ENCODE results near the gene FUT7. TPM values are rescaled to one million over a fixed set of nuclear protein-coding genes. Genes with fewer than 3 reads are reported as not detected.

Gene FUT7
- total RNA-seq, 4 donors from 2014 or later, result 0.32 to 0.83 TPM; not detected in 2

DNA sequence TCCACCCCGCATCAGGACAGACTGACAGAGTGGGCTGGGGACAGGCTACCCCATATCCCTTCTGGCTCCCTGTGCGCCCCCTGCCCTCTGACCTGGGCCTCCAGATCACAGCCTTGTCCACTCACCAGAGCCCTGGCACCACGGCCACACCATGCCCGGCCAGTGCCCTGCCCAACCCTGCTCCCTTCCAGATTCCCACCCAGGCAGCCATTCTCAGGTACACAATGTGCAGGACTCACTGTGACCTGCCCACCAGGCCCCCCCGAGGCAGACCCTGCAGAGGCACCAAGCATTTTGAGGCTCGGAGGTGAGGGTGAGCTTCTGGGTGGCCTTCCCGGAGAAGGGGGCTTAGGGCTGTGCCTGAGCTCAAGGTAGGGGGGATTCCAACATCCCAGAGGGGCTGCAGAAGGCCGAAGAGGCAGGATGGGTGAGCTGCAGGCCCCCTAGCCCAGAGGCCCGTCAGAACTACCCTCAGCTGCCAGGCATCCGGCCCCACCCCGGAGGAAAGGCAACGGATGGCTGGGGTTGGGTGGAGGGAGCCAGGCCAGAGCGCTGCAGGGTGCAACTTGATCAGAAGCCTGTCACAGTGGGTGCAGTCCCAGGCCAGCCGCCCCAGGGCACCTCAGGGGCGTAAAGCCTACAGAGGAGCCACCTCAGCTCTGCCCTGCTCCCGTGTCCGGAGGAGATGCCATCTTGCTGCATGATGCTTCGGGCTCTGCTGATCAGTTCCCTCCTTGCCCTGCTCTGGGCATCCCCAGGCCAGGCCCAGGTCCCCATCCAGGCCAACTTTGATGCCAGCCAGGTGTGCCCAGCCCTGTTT, 49.4 kb downstream of the FUT7 start, which contains the start of gene LCNL1:
LCNL1 (plus strand) TSS at position 762 of the 820 bp plus-strand sequence. CDS start 594 bp downstream, outside the sequence.
- Histone ChIP-seq H3K4me3 (no peak within 1 kb of the TSS), H3K36me3 (no peaks in the 10 kb centered on the region), H3K4me1 (peaks cover 30 to 42% (median 36%) of the 10 kb centered on the region in 4 donors), H3K27ac (replicated peaks in 1 of 4) (peak within 1 kb of the TSS in 2 of 4 donors; percentile 28 to 65), H3K9me3 (no peaks in the 10 kb centered on the region), H3K27me3 (peaks cover 0 to 81% (median 17%) of the 10 kb centered on the region in 4 donors)
- 93% methylated on average over 10 of the region's 18 CpGs for WGBS
- no peak for DNase-seq (ENCODE audit: extremely low spot score)
- intact Hi-C loops (cut with DNase I), result no loop called here
- no peak for TF ChIP-seq EP300 (IDR thresholded peaks at IDR 0.05)
- TF ChIP-seq, protein P1, sequence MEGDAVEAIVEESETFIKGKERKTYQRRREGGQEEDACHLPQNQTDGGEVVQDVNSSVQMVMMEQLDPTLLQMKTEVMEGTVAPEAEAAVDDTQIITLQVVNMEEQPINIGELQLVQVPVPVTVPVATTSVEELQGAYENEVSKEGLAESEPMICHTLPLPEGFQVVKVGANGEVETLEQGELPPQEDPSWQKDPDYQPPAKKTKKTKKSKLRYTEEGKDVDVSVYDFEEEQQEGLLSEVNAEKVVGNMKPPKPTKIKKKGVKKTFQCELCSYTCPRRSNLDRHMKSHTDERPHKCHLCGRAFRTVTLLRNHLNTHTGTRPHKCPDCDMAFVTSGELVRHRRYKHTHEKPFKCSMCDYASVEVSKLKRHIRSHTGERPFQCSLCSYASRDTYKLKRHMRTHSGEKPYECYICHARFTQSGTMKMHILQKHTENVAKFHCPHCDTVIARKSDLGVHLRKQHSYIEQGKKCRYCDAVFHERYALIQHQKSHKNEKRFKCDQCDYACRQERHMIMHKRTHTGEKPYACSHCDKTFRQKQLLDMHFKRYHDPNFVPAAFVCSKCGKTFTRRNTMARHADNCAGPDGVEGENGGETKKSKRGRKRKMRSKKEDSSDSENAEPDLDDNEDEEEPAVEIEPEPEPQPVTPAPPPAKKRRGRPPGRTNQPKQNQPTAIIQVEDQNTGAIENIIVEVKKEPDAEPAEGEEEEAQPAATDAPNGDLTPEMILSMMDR (IDR thresholded peaks at IDR 0.05), result no peak
- TF ChIP-seq POLR2A (IDR thresholded peaks at IDR 0.05; ENCODE audit: low read depth), result no peak
- TF ChIP-seq POLR2AphosphoS5 (IDR thresholded peaks at IDR 0.05), result no peak

DNA sequence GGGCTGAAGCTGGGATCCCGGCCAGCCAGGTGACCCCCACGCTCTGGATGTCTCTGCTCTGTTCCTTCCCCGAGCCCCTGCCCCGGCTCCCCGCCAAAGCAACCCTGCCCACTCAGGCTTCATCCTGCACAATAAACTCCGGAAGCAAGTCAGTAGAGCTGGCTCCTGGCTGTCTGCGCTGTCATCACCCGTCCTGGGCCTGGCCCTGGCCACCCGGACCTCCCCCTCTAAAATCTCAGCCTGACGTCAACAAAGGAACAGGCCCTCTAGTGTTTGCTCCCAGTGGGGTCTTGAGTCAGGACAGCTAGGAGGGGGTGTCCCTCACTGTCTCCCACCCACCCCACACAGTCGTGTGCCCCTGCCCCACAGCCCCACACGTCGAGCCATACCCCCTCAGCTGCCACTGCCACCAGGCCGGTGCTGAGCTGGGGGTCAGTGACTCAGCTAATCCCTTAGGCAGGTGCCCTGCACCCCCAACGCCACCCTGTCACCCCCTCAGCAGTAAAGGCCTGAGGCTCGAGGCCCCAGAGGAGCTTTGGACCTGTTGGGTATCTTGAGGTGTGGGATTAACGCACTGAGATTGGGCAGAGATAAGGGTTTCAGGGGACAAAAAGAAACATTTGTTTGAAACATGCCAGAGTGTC, 50.2 kb downstream of the FUT7 start:
- Histone ChIP-seq H3K4me1 (peaks cover 35 to 49% (median 43%) of the 10 kb centered on the region in 4 donors), H3K27ac (replicated peaks in 1 of 4) (peak overlapping the region in 2 of 4 donors; percentile 49 to 65), H3K36me3 (no peaks in the 10 kb centered on the region), H3K27me3 (peaks cover 0 to 73% (median 17%) of the 10 kb centered on the region in 4 donors), H3K9me3 (no peaks in the 10 kb centered on the region), H3K4me3 (no peak overlapping the region)
- WGBS, result 61% methylated on average over 13 of the region's 17 CpGs
- intact Hi-C loops (cut with DNase I), result no loop called here
- TF ChIP-seq POLR2A (IDR thresholded peaks at IDR 0.05; ENCODE audit: low read depth) (no peak), POLR2AphosphoS5 (IDR thresholded peaks at IDR 0.05) (no peak)
- TF ChIP-seq, protein P1 (IDR thresholded peaks at IDR 0.05), result no peak
- no peak for DNase-seq (ENCODE audit: extremely low spot score)

DNA sequence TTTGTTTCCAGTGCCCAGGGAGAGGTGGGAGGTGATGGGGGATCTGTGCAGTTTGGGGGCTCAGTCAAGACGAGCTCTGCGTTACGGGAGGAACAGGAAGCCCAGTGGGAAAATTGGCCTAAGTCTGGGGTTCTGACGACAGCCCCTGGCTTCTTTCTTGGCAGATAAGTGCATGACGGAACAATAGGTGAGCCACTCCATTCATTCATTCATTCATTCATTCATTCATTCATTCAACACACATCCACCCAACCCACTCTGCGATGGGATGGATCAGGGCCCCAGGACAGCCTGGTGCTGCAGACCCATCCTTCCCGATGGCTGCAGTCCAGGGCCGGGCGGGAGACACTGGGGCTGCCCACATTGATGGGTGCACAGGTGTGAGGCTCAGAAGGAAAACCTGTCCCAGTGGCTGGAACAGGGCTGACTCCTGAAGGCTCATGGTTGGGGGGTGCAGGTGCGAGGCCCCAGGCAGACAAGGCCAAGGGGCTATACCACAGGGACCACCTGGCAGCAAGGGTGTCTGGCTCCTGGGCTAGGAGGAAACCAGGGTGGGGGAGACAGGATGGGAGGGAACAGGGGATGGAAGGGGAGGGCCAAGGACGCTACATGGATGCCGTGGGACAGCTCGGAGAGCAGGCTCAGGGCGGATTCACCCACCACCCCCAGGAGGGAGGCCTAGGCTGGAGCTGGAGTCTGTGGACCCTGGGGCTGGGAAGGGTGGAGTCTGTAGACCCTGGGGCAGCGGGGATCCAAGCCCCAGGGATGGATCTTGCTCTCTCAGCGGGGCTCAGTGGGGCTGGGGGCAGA, 51.0 kb downstream of the FUT7 start:
- no peaks in the 10 kb centered on the region for H3K36me3 ChIP-seq
- DNase-seq (ENCODE audit: extremely low spot score), result no peak
- no peak overlapping the region for H3K4me3 ChIP-seq
- intact Hi-C loops (cut with DNase I), result no loop called here
- peaks cover 40 to 57% (median 52%) of the 10 kb centered on the region in 4 donors for H3K4me1 ChIP-seq
- peak overlapping the region in 2 of 4 donors; percentile 49 to 65 for H3K27ac ChIP-seq (replicated peaks in 1 of 4)
- no peaks in the 10 kb centered on the region for H3K9me3 ChIP-seq
- WGBS, result 90% methylated on average over 13 of the region's 16 CpGs
- TF ChIP-seq, protein P1 (IDR thresholded peaks at IDR 0.05), result no peak
- H3K27me3 ChIP-seq, result peaks cover 0 to 65% (median 13%) of the 10 kb centered on the region in 4 donors

Other genes starting within 250 kb of the FUT7 start
- gene TMEM141, start 240.7 kb downstream of the FUT7 start, total RNA-seq, result 10 to 100 TPM; 27.9 to 48.7 (median 31.5) TPM
- gene CCDC183, start 235.8 kb downstream of the FUT7 start, total RNA-seq, result 1 to 10 TPM in 2 of 4 donors, under 1 TPM in 2; 0.33 to 2.5 (median 1.4) TPM
- 100 to 1,000 TPM in 1 of 4 donors, 10 to 100 TPM in 3; 56.3 to 110 (median 83.0) TPM for gene RABL6, start 224.1 kb downstream of the FUT7 start, total RNA-seq
- 10 to 100 TPM in 3 of 4 donors, 1 to 10 TPM in 1; 3.3 to 14.0 (median 11.4) TPM for gene AJM1, start 189.6 kb downstream of the FUT7 start, total RNA-seq
- gene PHPT1, start 182.7 kb downstream of the FUT7 start, total RNA-seq, result 10 to 100 TPM; 43.4 to 84.1 (median 53.9) TPM
- 1 to 10 TPM; 1.7 to 4.7 (median 2.1) TPM for gene MAMDC4, start 179.7 kb downstream of the FUT7 start, total RNA-seq
- 100 to 1,000 TPM; 233 to 283 (median 247) TPM for gene EDF1, start 165.8 kb downstream of the FUT7 start, total RNA-seq
- 10 to 100 TPM in 2 of 4 donors, 1 to 10 TPM in 2; 6.6 to 15.5 (median 12.4) TPM for gene TRAF2, start 145.6 kb downstream of the FUT7 start, total RNA-seq
- 100 to 1,000 TPM; 238 to 303 (median 267) TPM for gene FBXW5, start 87.3 kb downstream of the FUT7 start, total RNA-seq
- gene C8G, start 86.8 kb downstream of the FUT7 start, total RNA-seq, result not detected
- gene LCN12, start 79.8 kb downstream of the FUT7 start, total RNA-seq, result not detected
- 10 to 100 TPM; 10.4 to 77.9 (median 51.6) TPM for gene PTGDS, start 54.6 kb downstream of the FUT7 start, total RNA-seq
- under 1 TPM in 3 of 4 donors, not detected in 1; 0.11 to 0.42 (median 0.39) TPM for gene LCNL1, start 49.1 kb downstream of the FUT7 start, total RNA-seq
- gene PAXX, start 39.7 kb downstream of the FUT7 start, total RNA-seq, result 10 to 100 TPM; 28.8 to 39.9 (median 37.8) TPM
- 1 to 10 TPM in 2 of 4 donors, not detected in 2; 1.4 to 2.5 TPM for gene CLIC3, start 35.5 kb downstream of the FUT7 start, total RNA-seq
- gene ABCA2, start 3.9 kb downstream of the FUT7 start, total RNA-seq, result 10 to 100 TPM; 17.4 to 30.9 (median 21.6) TPM
- gene NPDC1, start 14.1 kb upstream of the FUT7 start, total RNA-seq, result 100 to 1,000 TPM in 2 of 4 donors, 10 to 100 TPM in 2; 45.3 to 119 (median 91.5) TPM
- gene ENTPD2, start 22.0 kb upstream of the FUT7 start, total RNA-seq, result 1 to 10 TPM in 2 of 4 donors, under 1 TPM in 2; 0.42 to 1.2 (median 1.0) TPM
- gene SAPCD2, start 38.5 kb upstream of the FUT7 start, total RNA-seq, result under 1 TPM in 3 of 4 donors, not detected in 1; 0.17 to 0.40 (median 0.26) TPM
- gene UAP1L1, start 45.4 kb upstream of the FUT7 start, total RNA-seq, result 1 to 10 TPM; 3.6 to 5.8 (median 5.0) TPM
- 10 to 100 TPM; 22.4 to 36.6 (median 27.0) TPM for gene MAN1B1, start 54.9 kb upstream of the FUT7 start, total RNA-seq
- gene DPP7, start 82.6 kb upstream of the FUT7 start, total RNA-seq, result 100 to 1,000 TPM in 2 of 4 donors, 10 to 100 TPM in 2; 90.1 to 121 (median 104) TPM
- under 1 TPM in 3 of 4 donors, not detected in 1; 0.11 to 0.50 (median 0.19) TPM for gene GRIN1, start 107.1 kb upstream of the FUT7 start, total RNA-seq
- not detected for gene LRRC26, start 138.0 kb upstream of the FUT7 start, total RNA-seq
- not detected for gene TMEM210, start 140.0 kb upstream of the FUT7 start, total RNA-seq
- 10 to 100 TPM; 18.7 to 28.7 (median 25.1) TPM for gene ANAPC2, start 156.5 kb upstream of the FUT7 start, total RNA-seq
- gene SSNA1, start 156.6 kb upstream of the FUT7 start, total RNA-seq, result 10 to 100 TPM; 58.2 to 99.5 (median 76.7) TPM
- 10 to 100 TPM in 1 of 4 donors, 1 to 10 TPM in 3; 4.1 to 12.6 (median 7.7) TPM for gene TPRN, start 168.7 kb upstream of the FUT7 start, total RNA-seq
- gene TMEM203, start 173.6 kb upstream of the FUT7 start, total RNA-seq, result 10 to 100 TPM; 28.8 to 45.8 (median 34.8) TPM
- gene NDOR1, start 173.6 kb upstream of the FUT7 start, total RNA-seq, result 10 to 100 TPM in 1 of 4 donors, 1 to 10 TPM in 3; 6.5 to 12.3 (median 8.0) TPM
- 1 to 10 TPM; 1.2 to 4.2 (median 2.4) TPM for gene RNF208, start 190.2 kb upstream of the FUT7 start, total RNA-seq
- gene CYSRT1, start 193.1 kb upstream of the FUT7 start, total RNA-seq, result under 1 TPM in 3 of 4 donors, not detected in 1; 0.33 to 0.45 (median 0.40) TPM
- gene RNF224, start 195.4 kb upstream of the FUT7 start, total RNA-seq, result not detected
- gene SLC34A3, start 198.8 kb upstream of the FUT7 start, total RNA-seq, result not detected
- 100 to 1,000 TPM; 227 to 469 (median 304) TPM for gene TUBB4B, start 209.2 kb upstream of the FUT7 start, total RNA-seq
- not detected for gene STPG3, start 219.2 kb upstream of the FUT7 start, total RNA-seq
- gene NELFB, start 223.2 kb upstream of the FUT7 start, total RNA-seq, result 10 to 100 TPM; 26.6 to 73.2 (median 48.8) TPM
- gene TOR4A, start 245.6 kb upstream of the FUT7 start, total RNA-seq, result 1 to 10 TPM; 5.0 to 9.2 (median 7.3) TPM

Measured in esophagus muscularis mucosa (tissue), 4 donors.